Endothelial cell of umbilical vein (primary cell): Measurements from ENCODE around the gene RBMY1J. TPM values are rescaled to one million over a fixed set of nuclear protein-coding genes. Genes with fewer than 3 reads are reported as not detected.
"Not testable (repeated sequence)": the region's sequence is repeated elsewhere in the genome, so short reads cannot be mapped to it uniquely, and the experiment has no call there.

ENCODE experiments used
- Bru-seq: library from RNA; stranded (reverse); fragments of 400-500 nt; gene quantifications from one replicate; lab custom pipeline; 2021; lab: Mats Ljungman, UMichigan
- BruChase-seq, 2 experiments: library from RNA; stranded (reverse); fragments of 400-500 nt; gene quantifications; one replicate each; lab custom pipeline; 2021; lab: Mats Ljungman, UMichigan
- BruUV-seq: library from RNA; stranded (reverse); fragments of 400-500 nt; replicated peaks from 2 replicates; lab custom pipeline; 2021; lab: Mats Ljungman, UMichigan
- CTCF ChIA-PET: fragments of 300-600, 350-600 bp; sonication (Branson Sonifier 250); formaldehyde crosslinking; loops from one replicate; lab custom pipeline; 2021; ENCODE audit warnings: antibody characterized with exemption, inconsistent platforms; lab: Charles Lee
- POLR2A ChIA-PET: fragments of 300-600, 350-600 bp; sonication (Branson Sonifier 250); formaldehyde crosslinking; loops from one replicate; lab custom pipeline; 2021; ENCODE audit warnings: antibody characterized with exemption, inconsistent platforms; lab: Charles Lee
- DNase-seq: peaks from one replicate; pipeline ENCODE4 v3.0.0-alpha.2; 2011; ENCODE audit warnings: low read depth, low spot score
- FAIRE-seq: peaks from 2 replicates; lab custom pipeline; 2011; peaks lifted over from hg19 to GRCh38; lab: Jason Lieb, UNC
- H2AFZ ChIP-seq: 2 replicates; pipeline ENCODE4 v1.6.0; 2012; ENCODE audit warnings: low read depth, low read length, control low read depth, inconsistent platforms
- H3K27ac ChIP-seq: 2 replicates; pipeline ENCODE4 v1.5.1; 2011; ENCODE audit warnings: low read depth, mild to moderate bottlenecking, control low read depth, low read length, moderate library complexity; ENCODE audit not compliant: insufficient read depth
- H3K27me3 ChIP-seq, 2 experiments: 2 replicates each; pipeline versions ENCODE4 v1.6.0 to v1.6.1; 2011; ENCODE audit warnings: low read length in 2 of 2, mixed read lengths in 1 of 2; ENCODE audit not compliant: control insufficient read depth in 2 of 2, insufficient read depth in 2 of 2
- H3K36me3 ChIP-seq, 2 experiments: 2 replicates in 1 of 2; 3 replicates in 1 of 2; pipeline ENCODE4 v1.5.1; 2011; ENCODE audit warnings: low read length in 2 of 2, mild to moderate bottlenecking in 1 of 2, moderate library complexity in 1 of 2; ENCODE audit not compliant: control insufficient read depth in 2 of 2, insufficient read depth in 2 of 2; ENCODE audit errors: extremely low read depth in 1 of 2
- H3K4me1 ChIP-seq: 3 replicates; pipeline ENCODE4 v1.5.1; 2011; ENCODE audit warnings: mild to moderate bottlenecking, low read length; ENCODE audit not compliant: control insufficient read depth, insufficient read depth; ENCODE audit errors: extremely low read depth
- H3K4me2 ChIP-seq: 2 replicates; pipeline ENCODE4 v1.6.1; 2011; ENCODE audit warnings: low read length, control low read depth, mixed read lengths; ENCODE audit not compliant: insufficient read depth
- H3K4me3 ChIP-seq, 3 experiments: fragments of 200-600 bp in 1 of 3; sonication (generic), shearing (Covaris generic) in 1 of 3; replicated peaks in 1 of 3; 2 replicates each; pipeline ENCODE4 v1.5.1; 2011 to 2016; ENCODE audit warnings: control low read depth in 3 of 3, low read length in 3 of 3, mild to moderate bottlenecking in 2 of 3, inconsistent platforms in 1 of 3, low read depth in 1 of 3, moderate library complexity in 1 of 3; ENCODE audit not compliant: insufficient read depth in 1 of 3
- H3K79me2 ChIP-seq: 2 replicates; pipeline ENCODE4 v1.6.0; 2012; ENCODE audit warnings: low read length, inconsistent platforms; ENCODE audit not compliant: control insufficient read depth, insufficient read depth
- H3K9ac ChIP-seq: replicated peaks from 2 replicates; pipeline ENCODE3; 2011; ENCODE audit warnings: low read length, control low read depth; ENCODE audit not compliant: insufficient read depth; ENCODE audit errors: extremely low read depth
- H3K9me1 ChIP-seq: replicated peaks from 3 replicates; pipeline ENCODE4 v1.6.0; 2011; ENCODE audit warnings: mild to moderate bottlenecking, low read length; ENCODE audit not compliant: control insufficient read depth, insufficient read depth; ENCODE audit errors: extremely low read depth
- H3K9me3 ChIP-seq: replicated peaks from 2 replicates; pipeline ENCODE4 v1.5.1; 2012; ENCODE audit warnings: low read length, inconsistent platforms; ENCODE audit not compliant: control insufficient read depth, insufficient read depth
- H4K20me1 ChIP-seq: replicated peaks from 2 replicates; pipeline ENCODE3; 2011; ENCODE audit warnings: mild to moderate bottlenecking, low read length; ENCODE audit not compliant: control insufficient read depth, insufficient read depth; ENCODE audit errors: extremely low read depth
- EZH2 ChIP-seq: IDR thresholded peaks from 2 replicates; pipeline ENCODE4 v1.6.1; 2012; ENCODE audit warnings: borderline replicate concordance, low read depth, mild to moderate bottlenecking, moderate library complexity, low read length, inconsistent platforms; ENCODE audit not compliant: severe bottlenecking
- FOS ChIP-seq: IDR thresholded peaks from 2 replicates; pipeline ENCODE4 v1.6.1; 2011; ENCODE audit warnings: mild to moderate bottlenecking, low read length, moderate library complexity, borderline replicate concordance; ENCODE audit not compliant: insufficient read depth
- GATA2 ChIP-seq: IDR thresholded peaks from 2 replicates; pipeline ENCODE4 v1.7.0; 2011; ENCODE audit warnings: low read depth, mild to moderate bottlenecking, moderate library complexity, mixed read lengths, low read length; ENCODE audit not compliant: insufficient read length, insufficient read depth
- JUN ChIP-seq: IDR thresholded peaks from 2 replicates; pipeline ENCODE4 v1.6.1; 2011; ENCODE audit warnings: borderline replicate concordance, low read depth; ENCODE audit not compliant: insufficient read length, insufficient read depth
- MAX ChIP-seq: IDR thresholded peaks from 2 replicates; pipeline ENCODE4 v1.6.1; 2011; ENCODE audit not compliant: insufficient read depth, insufficient read length
- MYC ChIP-seq: IDR thresholded peaks from one replicate; pipeline ENCODE4 v1.6.1; 2011; ENCODE audit warnings: mild to moderate bottlenecking, low read depth, low read length
- POLR2A ChIP-seq: IDR thresholded peaks from 2 replicates; pipeline ENCODE4 v1.6.1; 2012; ENCODE audit warnings: low read depth, mild to moderate bottlenecking, control low read depth, low read length
- POLR2AphosphoS5 ChIP-seq: IDR thresholded peaks from 2 replicates; pipeline ENCODE4 v1.6.1; 2012; ENCODE audit warnings: low read depth, mild to moderate bottlenecking, control low read depth, low read length, moderate library complexity; ENCODE audit not compliant: insufficient read depth
- dilution Hi-C: fragments of 300-500 bp; cut with MboI; formaldehyde crosslinking; loops from one replicate; pipeline ENCODE4 v1.15.0; 2019; ENCODE audit warnings: low sequenced_read_pairs; ENCODE audit not compliant: extremely low pct_ligation_motif_present
- intact Hi-C: fragments of 100-400 bp; cut with micrococcal nuclease; formaldehyde crosslinking; loops from one replicate; pipeline ENCODE4 v1.10.0; 2022
- long read RNA-seq: library from polyadenylated mRNA; stranded (forward); transcript quantifications from one replicate; pipeline ENCODE4 v2.0.0, GENCODE V29; 2021
- polyA minus RNA-seq, 3 experiments: library from RNA; depleted of rRNA, polyadenylated mRNA; stranded (reverse); fragments of >200 nt; gene quantifications; 1 replicate in 1 of 3; 2 replicates in 2 of 3; pipeline ENCODE4 v1.2.3, GENCODE V29; 2011
- polyA plus RNA-seq, 4 experiments: library from polyadenylated mRNA; depleted of rRNA in 3 of 4; stranded (reverse) in 3 of 4; unstranded in 1 of 4; fragments of >200 nt; gene quantifications; 2 replicates each; pipeline versions ENCODE4 v1.2.1 to v1.2.3, GENCODE V29; 2011 to 2012; ENCODE audit warnings: missing spikeins in 1 of 4
- total RNA-seq: library from RNA; stranded (reverse); gene quantifications from 2 replicates; pipeline ENCODE4 v1.2.3, GENCODE V29; 2021
- TF ChIP-seq, protein P1 (sequence below), 2 donors: IDR thresholded peaks; 1 replicate in 1 of 2; 2 replicates in 1 of 2; pipeline ENCODE4 v1.5.1; 2011; ENCODE audit warnings: low read length in 2 of 2, mild to moderate bottlenecking in 2 of 2, moderate library complexity in 2 of 2, control low read depth in 1 of 2, inconsistent platforms in 1 of 2, low read depth in 1 of 2; ENCODE audit not compliant: insufficient read depth in 1 of 2; ENCODE audit errors: extremely low read depth in 1 of 2

Gene RBMY1J
- total RNA-seq = not detected in 2 replicates
- not detected in 2 replicates for polyA plus RNA-seq
- polyA plus RNA-seq (2011; cell fraction: cytosol; rRNA removed) = not detected in 2 replicates
- polyA plus RNA-seq (2011; cell fraction: nucleus; rRNA removed) = not detected in 2 replicates
- polyA plus RNA-seq (2012) = not detected in 2 replicates
- polyA minus RNA-seq = not detected in 2 replicates
- not detected for polyA minus RNA-seq (2011; cell fraction: cytosol; rRNA and poly(A)+ RNA removed)
- polyA minus RNA-seq (2011; cell fraction: nucleus; rRNA and poly(A)+ RNA removed) = not detected in 2 replicates
- not detected for Bru-seq, nascent RNA
- BruChase-seq, experiment 1, labeled RNA remaining after a 6-hour chase = not detected
- BruChase-seq, experiment 2, labeled RNA remaining after a 2-hour chase = not detected
- long read RNA-seq = 0 reads

DNA sequence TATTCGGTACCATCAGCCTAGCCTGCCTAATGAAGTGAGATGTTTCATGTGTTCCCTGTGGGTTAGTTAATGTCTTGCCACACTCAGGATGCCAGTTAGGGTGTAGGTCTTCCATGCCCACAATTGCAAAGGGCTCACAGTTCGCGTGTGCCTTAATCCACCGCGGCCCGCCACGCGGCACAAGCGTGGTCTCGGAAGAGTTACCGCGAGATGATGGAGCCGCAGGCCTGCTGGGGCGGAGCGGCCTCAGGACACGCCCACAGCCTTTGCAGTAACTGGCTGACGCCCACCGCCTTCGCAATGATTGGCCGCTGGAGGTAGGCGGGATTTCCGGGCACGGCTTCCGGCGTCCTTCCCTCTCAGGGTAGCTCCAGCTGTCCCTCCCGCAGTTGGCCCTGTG is at the start of gene RBMY1J:
Gene RBMY1J, plus strand, starts transcription at position 301 of the 400 bp plus-strand sequence. CDS start 2,038 bp downstream, outside the sequence.
- CTCF ChIA-PET, H3K4me2 ChIP-seq, H3K79me2 ChIP-seq, H2AFZ ChIP-seq, H3K9me1 ChIP-seq, H3K9ac ChIP-seq, H3K4me3 ChIP-seq, H4K20me1 ChIP-seq, H3K27ac ChIP-seq, DNase-seq, H3K4me1 ChIP-seq, intact Hi-C loops, H3K27me3 ChIP-seq, BruUV-seq, FAIRE-seq, POLR2A ChIA-PET, H3K36me3 ChIP-seq, H3K9me3 ChIP-seq, dilution Hi-C loops: not testable (repeated sequence)

GRCh38 chrY:22367416-22367815 is 35.8 kb upstream of the RBMY1J start:
- Histone ChIP-seq H3K4me1 (no peaks in the 10 kb centered on the region), H3K9ac (no peak overlapping the region), H3K9me1 (no peaks in the 10 kb centered on the region), H4K20me1 (no peaks in the 10 kb centered on the region), H3K79me2 (no peaks in the 10 kb centered on the region), H3K27me3 (no peaks in the 10 kb centered on the region), H3K9me3 (no peaks in the 10 kb centered on the region), H3K36me3 (no peaks in the 10 kb centered on the region), H3K4me3 (no peak overlapping the region), H2AFZ (no peak overlapping the region), H3K27ac (no peak overlapping the region), H3K4me2 (no peak overlapping the region)
- intact Hi-C loops (no loop called here), dilution Hi-C loops (no loop called here)
- POLR2A ChIA-PET = no interaction called here
- TF ChIP-seq FOS (no peak), GATA2 (no peak), POLR2A (no peak), MYC (no peak), POLR2AphosphoS5 (no peak), EZH2 (no peak), JUN (no peak), MAX (no peak)
- TF ChIP-seq, protein P1, sequence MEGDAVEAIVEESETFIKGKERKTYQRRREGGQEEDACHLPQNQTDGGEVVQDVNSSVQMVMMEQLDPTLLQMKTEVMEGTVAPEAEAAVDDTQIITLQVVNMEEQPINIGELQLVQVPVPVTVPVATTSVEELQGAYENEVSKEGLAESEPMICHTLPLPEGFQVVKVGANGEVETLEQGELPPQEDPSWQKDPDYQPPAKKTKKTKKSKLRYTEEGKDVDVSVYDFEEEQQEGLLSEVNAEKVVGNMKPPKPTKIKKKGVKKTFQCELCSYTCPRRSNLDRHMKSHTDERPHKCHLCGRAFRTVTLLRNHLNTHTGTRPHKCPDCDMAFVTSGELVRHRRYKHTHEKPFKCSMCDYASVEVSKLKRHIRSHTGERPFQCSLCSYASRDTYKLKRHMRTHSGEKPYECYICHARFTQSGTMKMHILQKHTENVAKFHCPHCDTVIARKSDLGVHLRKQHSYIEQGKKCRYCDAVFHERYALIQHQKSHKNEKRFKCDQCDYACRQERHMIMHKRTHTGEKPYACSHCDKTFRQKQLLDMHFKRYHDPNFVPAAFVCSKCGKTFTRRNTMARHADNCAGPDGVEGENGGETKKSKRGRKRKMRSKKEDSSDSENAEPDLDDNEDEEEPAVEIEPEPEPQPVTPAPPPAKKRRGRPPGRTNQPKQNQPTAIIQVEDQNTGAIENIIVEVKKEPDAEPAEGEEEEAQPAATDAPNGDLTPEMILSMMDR (IDR thresholded peaks at IDR 0.05; ENCODE audit: extremely low read depth in 1 of 2, insufficient read depth in 1 of 2, low read depth in 1 of 2, low read length in 2 of 2) = no peak
- DNase-seq (no peak), FAIRE-seq (no peak)
- BruUV-seq = no TSS peak
- CTCF ChIA-PET = no interaction called here
